ENCODE measurements around the gene PLB1. TPM values are rescaled to one million over a fixed set of nuclear protein-coding genes. Genes with fewer than 3 reads are reported as not detected.
A peak's percentile ranks its signal among the peaks of the same experiment; 100 is the strongest.

The PLB1 gene
- total and polyA plus RNA-seq, 3 experiments from 2014 or later, result 0.16 to 0.39 (median 0.35) TPM

- Mint-ChIP-seq H3K4me3 (no peak overlapping the region), H3K36me3 (no peaks in the 10 kb centered on the region), H3K9me3 (no peaks in the 10 kb centered on the region), H3K27ac (no peak overlapping the region), H3K27me3 (peaks cover 0 to 8% of the 10 kb centered on the region in 2 donors), H3K4me1 (no peaks in the 10 kb centered on the region)
- Histone ChIP-seq H3K4me3 (ENCODE audit: low read length) (no peak overlapping the region), H3K4me1 (ENCODE audit: insufficient read depth, low read length) (no peaks in the 10 kb centered on the region), H3K27me3 (ENCODE audit: insufficient read depth, low read length, poor library complexity, severe bottlenecking) (no peaks in the 10 kb centered on the region), H3K27ac (ENCODE audit: low read depth, low read length) (no peak overlapping the region), H3K36me3 (ENCODE audit: insufficient read depth, low read length) (no peaks in the 10 kb centered on the region), H3K9me3 (ENCODE audit: low read length) (no peaks in the 10 kb centered on the region)
- POLR2A ChIA-PET, result no interaction called here
- no peak for DNase-seq
- CTCF ChIA-PET, result interaction anchor here (1.5 to 2.3 kb wide), 2 partner anchors 12 to 15 kb away, joined by 7 to 15 read pairs; no protein-coding TSS in a partner anchor
Measured at GRCh38 chr2:28578774-28579173, 82.9 kb downstream of the PLB1 start.

GRCh38 chr2:28579606-28580005 is 83.7 kb downstream of the PLB1 start:
- H3K4me3 ChIP-seq (ENCODE audit: low read length), result no peak overlapping the region
- H3K27ac ChIP-seq (ENCODE audit: low read depth, low read length), result no peak overlapping the region
- H3K9me3 Mint-ChIP-seq, result no peaks in the 10 kb centered on the region
- no peaks in the 10 kb centered on the region for H3K27me3 ChIP-seq (ENCODE audit: insufficient read depth, low read length, poor library complexity, severe bottlenecking)
- H3K9me3 ChIP-seq (ENCODE audit: low read length), result no peaks in the 10 kb centered on the region
- CTCF ChIA-PET, result interaction anchor here (1.1 to 2.3 kb wide), 3 partner anchors 13 to 15 kb away, joined by 3 to 15 read pairs (median 5); no protein-coding TSS in a partner anchor
- no peak overlapping the region for H3K27ac Mint-ChIP-seq
- DNase-seq, result no peak
- no peaks in the 10 kb centered on the region for H3K4me1 ChIP-seq (ENCODE audit: insufficient read depth, low read length)
- no peaks in the 10 kb centered on the region for H3K36me3 ChIP-seq (ENCODE audit: insufficient read depth, low read length)
- POLR2A ChIA-PET, result no interaction called here
- no peak overlapping the region for H3K4me3 Mint-ChIP-seq
- peaks cover 0 to 8% (median 1%) of the 10 kb centered on the region in 3 donors for H3K4me1 Mint-ChIP-seq
- peaks cover 0 to 8% of the 10 kb centered on the region in 2 donors for H3K27me3 Mint-ChIP-seq
- no peaks in the 10 kb centered on the region for H3K36me3 Mint-ChIP-seq

DNA sequence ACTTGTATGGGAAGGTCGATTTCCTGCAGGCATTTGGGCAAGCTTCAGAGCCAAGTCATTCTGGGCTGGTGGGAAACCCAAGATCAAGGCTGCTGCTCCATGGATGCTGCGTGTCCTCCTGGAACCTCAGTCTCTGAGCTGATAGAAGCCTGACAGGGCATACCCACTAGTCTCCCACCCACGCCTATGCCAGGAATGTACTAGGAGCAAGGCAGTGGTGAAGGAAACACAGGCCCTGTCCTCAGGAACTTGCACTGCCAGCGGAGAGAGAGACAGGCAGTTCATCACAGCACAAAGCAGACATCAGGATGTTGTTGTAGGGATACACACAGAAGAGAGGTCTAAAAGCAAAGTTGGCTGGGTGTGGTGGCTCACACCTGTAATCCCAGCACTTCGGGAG is 84.2 kb downstream of the PLB1 start:
- H3K9me3 ChIP-seq (ENCODE audit: low read length), result no peaks in the 10 kb centered on the region
- no peak overlapping the region for H3K27ac ChIP-seq (ENCODE audit: low read depth, low read length)
- no peak overlapping the region for H3K4me3 ChIP-seq (ENCODE audit: low read length)
- Mint-ChIP-seq H3K27ac (no peak overlapping the region), H3K4me1 (peaks cover 0 to 9% (median 2%) of the 10 kb centered on the region in 3 donors), H3K36me3 (no peaks in the 10 kb centered on the region), H3K9me3 (no peaks in the 10 kb centered on the region), H3K27me3 (peaks cover 0 to 8% of the 10 kb centered on the region in 2 donors), H3K4me3 (no peak overlapping the region)
- H3K27me3 ChIP-seq (ENCODE audit: insufficient read depth, low read length, poor library complexity, severe bottlenecking), result no peaks in the 10 kb centered on the region
- DNase-seq, result no peak
- no peaks in the 10 kb centered on the region for H3K4me1 ChIP-seq (ENCODE audit: insufficient read depth, low read length)
- H3K36me3 ChIP-seq (ENCODE audit: insufficient read depth, low read length), result no peaks in the 10 kb centered on the region
- ChIA-PET POLR2A (no interaction called here), CTCF (interaction anchor here (1.1 to 2.0 kb wide), 2 partner anchors 14 to 15 kb away, joined by 3 to 5 read pairs; no protein-coding TSS in a partner anchor)

DNA sequence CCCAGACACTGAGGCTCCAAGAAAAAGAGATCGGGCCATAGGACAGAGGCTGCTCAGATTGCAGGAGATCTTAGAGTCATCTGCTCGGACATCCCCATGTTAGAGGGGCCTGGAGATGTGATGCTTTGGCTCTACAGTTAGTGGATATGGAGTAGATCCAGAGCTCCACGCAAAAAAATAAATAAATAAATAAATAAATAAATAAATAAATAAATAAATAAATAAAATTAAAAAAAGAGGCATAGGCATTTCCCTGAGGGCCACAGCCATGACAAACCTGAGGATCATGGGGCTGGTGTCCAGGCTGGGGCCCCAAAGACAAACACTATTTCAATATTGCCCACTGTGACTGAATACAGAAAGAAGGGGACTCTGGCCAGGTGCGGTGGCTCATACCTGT is 85.5 kb downstream of the PLB1 start:
- H3K9me3 Mint-ChIP-seq, result no peaks in the 10 kb centered on the region
- Histone ChIP-seq H3K4me1 (ENCODE audit: insufficient read depth, low read length) (peaks cover 1% of the 10 kb centered on the region), H3K36me3 (ENCODE audit: insufficient read depth, low read length) (no peaks in the 10 kb centered on the region), H3K4me3 (ENCODE audit: low read length) (no peak overlapping the region), H3K27ac (ENCODE audit: low read depth, low read length) (no peak overlapping the region), H3K27me3 (ENCODE audit: insufficient read depth, low read length, poor library complexity, severe bottlenecking) (no peaks in the 10 kb centered on the region), H3K9me3 (ENCODE audit: low read length) (no peaks in the 10 kb centered on the region)
- H3K27ac Mint-ChIP-seq, result no peak overlapping the region
- no peaks in the 10 kb centered on the region for H3K36me3 Mint-ChIP-seq
- ChIA-PET POLR2A (no interaction called here), CTCF (interaction anchor here (2.0 kb wide), 1 partner anchor 13 kb away, joined by 5 read pairs; no protein-coding TSS in a partner anchor)
- peaks cover 0 to 8% of the 10 kb centered on the region in 2 donors for H3K27me3 Mint-ChIP-seq
- H3K4me1 Mint-ChIP-seq, result peaks cover 3 to 14% (median 5%) of the 10 kb centered on the region in 3 donors
- H3K4me3 Mint-ChIP-seq, result no peak overlapping the region
- no peak for DNase-seq

DNA sequence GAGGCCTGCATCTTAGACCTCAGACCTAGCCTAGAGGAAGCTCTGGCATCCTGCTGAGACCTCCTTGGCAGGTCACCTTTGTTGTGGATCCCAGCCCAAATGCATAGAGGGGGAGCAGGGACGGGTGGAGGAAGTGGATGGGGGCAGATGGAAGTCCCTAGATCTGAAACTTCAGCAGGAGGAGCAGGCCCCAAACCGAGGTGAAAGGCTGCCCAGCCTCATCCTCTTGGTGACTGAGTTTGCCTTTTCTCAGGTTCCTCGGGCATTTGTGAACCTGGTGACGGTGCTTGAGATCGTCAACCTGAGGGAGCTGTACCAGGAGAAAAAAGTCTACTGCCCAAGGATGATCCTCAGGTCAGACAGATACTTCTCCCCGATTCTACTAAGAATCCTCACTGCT is 86.3 kb downstream of the PLB1 start:
- Histone ChIP-seq H3K27me3 (ENCODE audit: insufficient read depth, low read length, poor library complexity, severe bottlenecking) (no peaks in the 10 kb centered on the region), H3K4me1 (ENCODE audit: insufficient read depth, low read length) (peaks cover 8% of the 10 kb centered on the region), H3K27ac (ENCODE audit: low read depth, low read length) (no peak overlapping the region), H3K9me3 (ENCODE audit: low read length) (no peaks in the 10 kb centered on the region), H3K36me3 (ENCODE audit: insufficient read depth, low read length) (no peaks in the 10 kb centered on the region), H3K4me3 (ENCODE audit: low read length) (no peak overlapping the region)
- no peaks in the 10 kb centered on the region for H3K36me3 Mint-ChIP-seq
- H3K9me3 Mint-ChIP-seq, result no peaks in the 10 kb centered on the region
- H3K27ac Mint-ChIP-seq, result no peak overlapping the region
- DNase-seq, result no peak
- peaks cover 10 to 21% (median 10%) of the 10 kb centered on the region in 3 donors for H3K4me1 Mint-ChIP-seq
- no peak overlapping the region for H3K4me3 Mint-ChIP-seq
- ChIA-PET POLR2A (no interaction called here), CTCF (interaction anchor here (1.1 kb wide), 1 partner anchor 12 kb away, joined by 3 read pairs; no protein-coding TSS in a partner anchor)
- peaks cover 0 to 5% of the 10 kb centered on the region in 2 donors for H3K27me3 Mint-ChIP-seq

DNA sequence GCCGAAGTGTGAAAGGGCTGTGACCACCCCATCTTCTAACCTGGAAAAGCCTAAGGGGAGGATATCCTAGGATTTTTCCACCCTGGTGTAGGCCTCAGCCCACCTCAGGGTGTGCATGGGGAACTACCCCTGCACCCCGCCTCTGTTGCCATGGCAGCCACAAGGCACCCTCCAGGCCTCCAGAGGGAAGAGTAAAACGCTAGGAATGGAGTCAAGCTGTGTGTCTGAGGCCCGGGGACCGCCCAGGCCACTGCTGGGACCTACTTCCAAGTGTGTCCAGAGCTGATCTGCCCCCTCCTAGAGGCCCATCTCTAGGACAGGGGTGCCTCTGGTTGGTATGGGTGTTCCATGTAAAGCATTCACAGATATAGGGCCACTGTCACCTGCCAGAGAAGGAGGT is 86.7 kb downstream of the PLB1 start:
- Histone ChIP-seq H3K4me3 (ENCODE audit: low read length) (no peak overlapping the region), H3K9me3 (ENCODE audit: low read length) (no peaks in the 10 kb centered on the region), H3K4me1 (ENCODE audit: insufficient read depth, low read length) (peaks cover 12% of the 10 kb centered on the region), H3K27me3 (ENCODE audit: insufficient read depth, low read length, poor library complexity, severe bottlenecking) (no peaks in the 10 kb centered on the region), H3K36me3 (ENCODE audit: insufficient read depth, low read length) (no peaks in the 10 kb centered on the region), H3K27ac (ENCODE audit: low read depth, low read length) (no peak overlapping the region)
- POLR2A ChIA-PET, result no interaction called here
- Mint-ChIP-seq H3K27me3 (peaks cover 0 to 5% of the 10 kb centered on the region in 2 donors), H3K27ac (peak overlapping the region in 1 of 8 donors; percentile 40), H3K9me3 (no peaks in the 10 kb centered on the region), H3K36me3 (no peaks in the 10 kb centered on the region), H3K4me1 (peaks cover 13 to 25% (median 14%) of the 10 kb centered on the region in 3 donors), H3K4me3 (no peak overlapping the region)
- DNase-seq, result no peak
- CTCF ChIA-PET, result interaction anchor here (1.1 to 1.3 kb wide), 2 partner anchors 12 to 16 kb away, joined by 3 to 5 read pairs; no protein-coding TSS in a partner anchor

GRCh38 chr2:28583899-28584553 is 88.2 kb downstream of the PLB1 start:
- Histone ChIP-seq H3K4me1 (ENCODE audit: insufficient read depth, low read length) (peaks cover 23% of the 10 kb centered on the region), H3K4me3 (ENCODE audit: low read length) (no peak overlapping the region), H3K27ac (ENCODE audit: low read depth, low read length) (peak overlapping the region; percentile 52), H3K27me3 (ENCODE audit: insufficient read depth, low read length, poor library complexity, severe bottlenecking) (no peaks in the 10 kb centered on the region), H3K9me3 (ENCODE audit: low read length) (no peaks in the 10 kb centered on the region), H3K36me3 (ENCODE audit: insufficient read depth, low read length) (no peaks in the 10 kb centered on the region)
- no peak overlapping the region for H3K4me3 Mint-ChIP-seq
- H3K4me1 Mint-ChIP-seq, result peaks cover 22 to 35% (median 25%) of the 10 kb centered on the region in 3 donors
- no peak overlapping the region for H3K27ac Mint-ChIP-seq
- H3K36me3 Mint-ChIP-seq, result no peaks in the 10 kb centered on the region
- DNase-seq, result no peak
- peaks cover 0 to 5% of the 10 kb centered on the region in 2 donors for H3K27me3 Mint-ChIP-seq
- ChIA-PET POLR2A (interaction anchor here (1.0 kb wide), 1 partner anchor 174 kb away, joined by 3 read pairs; no protein-coding TSS in a partner anchor), CTCF (interaction anchor here (0.9 to 1.5 kb wide), 3 partner anchors 10 to 17 kb away, joined by 3 to 5 read pairs (median 5); no protein-coding TSS in a partner anchor)
- no peaks in the 10 kb centered on the region for H3K9me3 Mint-ChIP-seq

GRCh38 chr2:28586867-28587266 is 91.0 kb downstream of the PLB1 start:
- H3K4me3 Mint-ChIP-seq, result peak overlapping the region in 6 of 7 donors; percentile 54 to 80 (median 68)
- POLR2A ChIA-PET, result interaction anchor here (2.0 kb wide), 1 partner anchor 165 kb away, joined by 9 read pairs; the partner anchor contains the start of gene PPP1CB

More at GRCh38 chr2:28586867-28587266, 91.0 kb downstream of the PLB1 start:
- H3K9me3 Mint-ChIP-seq, result no peaks in the 10 kb centered on the region
- peak overlapping the region in 7 of 8 donors; percentile 2 to 72 (median 51) for H3K27ac Mint-ChIP-seq
- Histone ChIP-seq H3K27ac (ENCODE audit: low read depth, low read length) (no peak overlapping the region), H3K27me3 (ENCODE audit: insufficient read depth, low read length, poor library complexity, severe bottlenecking) (no peaks in the 10 kb centered on the region), H3K36me3 (ENCODE audit: insufficient read depth, low read length) (no peaks in the 10 kb centered on the region), H3K9me3 (ENCODE audit: low read length) (no peaks in the 10 kb centered on the region), H3K4me1 (ENCODE audit: insufficient read depth, low read length) (peaks cover 23% of the 10 kb centered on the region), H3K4me3 (ENCODE audit: low read length) (no peak overlapping the region)
- no peaks in the 10 kb centered on the region for H3K36me3 Mint-ChIP-seq
- H3K4me1 Mint-ChIP-seq, result peaks cover 22 to 35% (median 25%) of the 10 kb centered on the region in 3 donors
- H3K27me3 Mint-ChIP-seq, result peaks cover 6 to 9% of the 10 kb centered on the region in 2 donors
- CTCF ChIA-PET, result interaction anchor here (1.4 to 2.0 kb wide), 2 partner anchors 8 to 20 kb away, joined by 6 to 11 read pairs; no protein-coding TSS in a partner anchor
- peak; percentile 18 to 79 (median 64) for DNase-seq
